Pancreas (tissue), 10 donors: ENCODE measurements around the gene PRSS35. TPM values are rescaled to one million over a fixed set of nuclear protein-coding genes. Genes with fewer than 3 reads are reported as not detected.

Experiments used
- ATAC-seq, 4 donors: fragments of 200-7000 bp; cut with Tn5 transposase; one replicate each; pipeline versions ENCODE4 v1.8.0 to v1.9.1; 2020; ENCODE audit warnings: mild to moderate bottlenecking in 4 of 4, moderate library complexity in 4 of 4
- DNase-seq, 6 donors: peaks; one replicate each; pipeline ENCODE4 v3.0.0-alpha.2; 2020
- FAIRE-seq: peaks from 2 replicates; lab custom pipeline; 2012; peaks lifted over from hg19 to GRCh38; lab: Jason Lieb, UNC
- H3K27ac ChIP-seq, 4 donors: fragments of 200-600 bp; sonication (generic); 1 replicate in 3 of 4; 2 replicates in 1 of 4; pipeline versions ENCODE4 v1.5.0 to v1.8.0; 2020
- H3K27me3 ChIP-seq, 4 donors: fragments of 200-600 bp; one replicate each; pipeline ENCODE4 v1.8.0; 2021
- H3K36me3 ChIP-seq, 3 donors: fragments of 200-600 bp; sonication (generic) in 1 of 3; one replicate each; pipeline versions ENCODE4 v1.5.0 to v1.8.0; 2020 to 2021
- H3K4me1 ChIP-seq, 3 donors: fragments of 200-600 bp; one replicate each; pipeline ENCODE4 v1.8.0; 2021
- H3K4me3 ChIP-seq, 4 donors: fragments of 200-600 bp; sonication (generic) in 2 of 4; one replicate each; pipeline versions ENCODE4 v1.5.0 to v1.8.0; 2020 to 2021
- H3K9me3 ChIP-seq, 4 donors: fragments of 200-600 bp; one replicate each; pipeline ENCODE4 v1.8.0; 2021
- CTCF ChIP-seq, 4 donors: fragments of 200-600 bp; sonication (generic) in 3 of 4; IDR thresholded peaks; one replicate each; pipeline versions ENCODE4 v1.5.0 to v1.8.0; 2021; ENCODE audit warnings: antibody characterized with exemption in 4 of 4
- WGBS, 2 donors: extraction: QIAGEN DNeasy Blood & Tissue Kit; methylation state at CpG; one replicate each; pipeline ENCODE4 v1.1.7; 2013; 5-methylcytosine and 5-hydroxymethylcytosine counted together
- intact Hi-C, 3 donors: fragments of 100-400 bp; cut with DNase I; formaldehyde crosslinking; loops; one replicate each; pipeline versions ENCODE4 v1.11.1 to v1.14.2; 2022
- polyA plus RNA-seq, 2 donors: library from polyadenylated mRNA; stranded (reverse); fragments of 200-250 nt; gene quantifications; one replicate each; pipeline ENCODE4 v1.2.3, GENCODE V29; 2013
- total RNA-seq, 6 donors: library from RNA; stranded (reverse); fragmentation: NEBNext Ultra II Directional in 4 of 6; extraction: Animal tissue kit (Norgen Biotek cat#: 25700) in 4 of 6; gene quantifications; one replicate each; pipeline versions ENCODE4 v1.2.1 to v1.2.4, GENCODE V29; 2021 to 2023
- donor health status: healthy with polysubstance abuse.
- donor health status: DM: no; HTN: no; CAD: no; lungs with moderate emphysema.
- donor health status: DM: no; HTN: no; CAD: no.
- donor health status: control.
- donor health status: control.
- donor health status: Bipolar disorder and iron deficiency.
- donor health status: DM: yes; HTN: yes; CAD: no.
- donor health status: DM: no; HTN: no; CAD: no.
- donor health status: DM: no; HTN: no; CAD: no.
- donor health status: DM: yes; HTN: yes; CAD: no.

The PRSS35 gene
- total and polyA plus RNA-seq, 8 donors, result 0.12 to 0.46 (median 0.33) TPM

DNA sequence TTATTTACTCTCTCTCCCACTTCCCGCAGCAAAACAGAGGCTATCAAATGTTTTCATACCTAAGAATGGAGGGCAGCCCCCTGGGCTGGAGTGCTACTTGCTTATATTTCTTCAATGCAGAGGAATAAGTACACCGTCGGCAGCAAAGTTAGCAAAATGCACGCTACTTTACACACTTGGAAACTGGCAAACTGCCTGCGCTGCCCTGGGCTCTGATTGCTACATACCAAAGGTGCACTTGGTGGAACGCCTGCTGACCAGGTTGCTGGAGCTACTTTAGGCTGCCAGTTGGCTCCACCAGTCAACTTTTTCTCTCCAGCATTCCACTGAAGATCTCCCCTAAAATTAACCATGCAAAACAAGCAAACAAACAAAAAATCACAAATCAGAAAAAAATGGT, 62.4 kb downstream of the PRSS35 start:
- no peaks in the 10 kb centered on the region for H3K4me1 ChIP-seq
- intact Hi-C loops, result no loop called here
- H3K27ac ChIP-seq, result no peak overlapping the region
- H3K36me3 ChIP-seq, result no peaks in the 10 kb centered on the region
- 51 to 59% methylated on average over 6 of the region's 6 CpGs for WGBS, 2 donors
- ATAC-seq, result no peak
- no peak for FAIRE-seq
- H3K9me3 ChIP-seq, result no peaks in the 10 kb centered on the region
- TF ChIP-seq CTCF (IDR thresholded peaks at IDR 0.05), result no peak
- no peak for DNase-seq
- H3K4me3 ChIP-seq, result no peak overlapping the region
- H3K27me3 ChIP-seq, result no peaks in the 10 kb centered on the region

Other genes starting within 250 kb of the PRSS35 start
- 1 to 10 TPM; 1.5 to 4.6 (median 3.2) TPM for gene ME1, start 81.5 kb upstream of the PRSS35 start, total RNA-seq
- 1 to 10 TPM; 2.1 to 3.1 TPM for gene ME1, start 81.5 kb upstream of the PRSS35 start, polyA plus RNA-seq
- 1 to 10 TPM in 3 of 6 donors, under 1 TPM in 3; 0.51 to 2.3 (median 1.3) TPM for gene SNAP91, start 196.6 kb downstream of the PRSS35 start, total RNA-seq
- gene SNAP91, start 196.6 kb downstream of the PRSS35 start, polyA plus RNA-seq, result 1 to 10 TPM; 1.9 to 8.8 TPM